SK-N-MC (cell line): Measurements from ENCODE around the gene DIP2C.

Source experiments
- EZH2 ChIP-seq: fragments of 200-600 bp; sonication (generic); IDR thresholded peaks from one replicate; pipeline ENCODE4 v1.6.1; 2017; ENCODE audit warnings: antibody characterized with exemption
- POLR2AphosphoS5 ChIP-seq: IDR thresholded peaks from 2 replicates; pipeline ENCODE4 v1.6.1; 2012; ENCODE audit warnings: mild to moderate bottlenecking, low read depth, low read length, borderline replicate concordance

- TF ChIP-seq POLR2AphosphoS5 (no peak), EZH2 (no peak)
Measured at GRCh38 chr10:547591-548081, 141.8 kb downstream of the DIP2C start.
